ENCODE data around the gene TEKT3. TPM values are rescaled to one million over a fixed set of nuclear protein-coding genes. Genes with fewer than 3 reads are reported as not detected.

TEKT3 gene
- total RNA-seq, 4 donors from 2014 or later = not detected

- no peak for TF ChIP-seq POLR2AphosphoS5 (IDR thresholded peaks at IDR 0.05)
- DNase-seq (ENCODE audit: extremely low spot score) = no peak
- intact Hi-C loops (cut with DNase I) = loop anchor here (5.0 kb wide), 1 partner anchor 78 kb away; no protein-coding TSS in a partner anchor
- Histone ChIP-seq H3K27me3 (no peaks in the 10 kb centered on the region), H3K36me3 (no peaks in the 10 kb centered on the region), H3K27ac (replicated peaks in 1 of 4) (peak overlapping the region in 3 of 4 donors; percentile 8 to 33 (median 24)), H3K9me3 (no peaks in the 10 kb centered on the region), H3K4me1 (peaks cover 4 to 49% (median 30%) of the 10 kb centered on the region in 4 donors), H3K4me3 (no peak overlapping the region)
- WGBS = 80% methylated on average over 5 of the region's 5 CpGs
These were observed 71.7 kb downstream of the TEKT3 start for GRCh38 chr17:15269780-15270089.

GRCh38 chr17:15269087-15269779, 72.2 kb downstream of the TEKT3 start:
- TF ChIP-seq POLR2A (IDR thresholded peaks at IDR 0.05; ENCODE audit: low read depth) = no peak
- no peak for TF ChIP-seq CTCF (IDR thresholded peaks at IDR 0.05)
- TF ChIP-seq EP300 (IDR thresholded peaks at IDR 0.05) = no peak
- no peak for TF ChIP-seq POLR2AphosphoS5 (IDR thresholded peaks at IDR 0.05)
- intact Hi-C loops (cut with DNase I) = no loop called here
- DNase-seq (ENCODE audit: extremely low spot score) = no peak
- H3K4me1 ChIP-seq = peaks cover 4 to 46% (median 32%) of the 10 kb centered on the region in 4 donors
- H3K36me3 ChIP-seq = no peaks in the 10 kb centered on the region
- no peaks in the 10 kb centered on the region for H3K27me3 ChIP-seq
- H3K4me3 ChIP-seq = no peak overlapping the region
- H3K9me3 ChIP-seq = no peaks in the 10 kb centered on the region
- 72% methylated on average over 7 of the region's 7 CpGs for WGBS
- H3K27ac ChIP-seq (replicated peaks in 1 of 4) = peak overlapping the region in 3 of 4 donors; percentile 8 to 33 (median 24)

GRCh38 chr17:15268461-15268860, 72.9 kb downstream of the TEKT3 start:
- Histone ChIP-seq H3K4me3 (no peak overlapping the region), H3K27me3 (no peaks in the 10 kb centered on the region), H3K27ac (replicated peaks in 1 of 4) (peak overlapping the region in 2 of 4 donors; percentile 8 to 24), H3K36me3 (no peaks in the 10 kb centered on the region), H3K9me3 (no peaks in the 10 kb centered on the region), H3K4me1 (peaks cover 4 to 44% (median 33%) of the 10 kb centered on the region in 4 donors)
- no peak for DNase-seq (ENCODE audit: extremely low spot score)
- TF ChIP-seq POLR2AphosphoS5 (IDR thresholded peaks at IDR 0.05) = peak in 1 of 2 donors; percentile 21
- no peak for TF ChIP-seq POLR2A (IDR thresholded peaks at IDR 0.05; ENCODE audit: low read depth)
- 26% methylated on average over 1 of the region's 1 CpG for WGBS
- intact Hi-C loops (cut with DNase I) = no loop called here

- no peaks in the 10 kb centered on the region for H3K9me3 ChIP-seq
- H3K4me3 ChIP-seq = no peak overlapping the region
- no peaks in the 10 kb centered on the region for H3K36me3 ChIP-seq
- no peak for DNase-seq (ENCODE audit: extremely low spot score)
- WGBS = 65% methylated on average over 3 of the region's 3 CpGs
- H3K27ac ChIP-seq (replicated peaks in 1 of 4) = no peak overlapping the region
- intact Hi-C loops (cut with DNase I) = no loop called here
- peaks cover 4 to 44% (median 32%) of the 10 kb centered on the region in 4 donors for H3K4me1 ChIP-seq
- TF ChIP-seq POLR2AphosphoS5 (IDR thresholded peaks at IDR 0.05) = no peak
- TF ChIP-seq EP300 (IDR thresholded peaks at IDR 0.05) = no peak
- no peak for TF ChIP-seq CTCF (IDR thresholded peaks at IDR 0.05)
- no peak for TF ChIP-seq POLR2A (IDR thresholded peaks at IDR 0.05; ENCODE audit: low read depth)
- H3K27me3 ChIP-seq = no peaks in the 10 kb centered on the region
These were observed 73.4 kb downstream of the TEKT3 start for GRCh38 chr17:15267996-15268395.

GRCh38 chr17:15266325-15267125, 74.9 kb downstream of the TEKT3 start:
- Histone ChIP-seq H3K4me1 (peaks cover 0 to 34% (median 26%) of the 10 kb centered on the region in 4 donors), H3K9me3 (no peaks in the 10 kb centered on the region), H3K36me3 (no peaks in the 10 kb centered on the region), H3K4me3 (no peak overlapping the region), H3K27ac (replicated peaks in 1 of 4) (no peak overlapping the region), H3K27me3 (no peaks in the 10 kb centered on the region)
- WGBS = 89% methylated on average over 13 of the region's 13 CpGs
- TF ChIP-seq POLR2A (IDR thresholded peaks at IDR 0.05; ENCODE audit: low read depth) (no peak), CTCF (IDR thresholded peaks at IDR 0.05) (no peak), EP300 (IDR thresholded peaks at IDR 0.05) (no peak), POLR2AphosphoS5 (IDR thresholded peaks at IDR 0.05) (no peak)
- DNase-seq (ENCODE audit: extremely low spot score) = no peak
- intact Hi-C loops (cut with DNase I) = no loop called here

Measured in esophagus muscularis mucosa (tissue), 4 donors.